Stomach (tissue), 4 donors: Measurements from ENCODE around the gene PPP1R15A.

Source experiments
- POLR2A ChIP-seq, 4 donors: fragments of 450-650 bp; IDR thresholded peaks; one replicate each; pipeline ENCODE4 v1.6.1; 2016; ENCODE audit warnings: antibody characterized with exemption in 4 of 4, control low read depth in 2 of 4, mild to moderate bottlenecking in 1 of 4, moderate library complexity in 1 of 4
- POLR2AphosphoS5 ChIP-seq, 3 donors: sonication (generic); formaldehyde crosslinking; IDR thresholded peaks; one replicate each; pipeline ENCODE4 v1.6.1; 2016; ENCODE audit warnings: antibody characterized with exemption in 3 of 3

- no peak for TF ChIP-seq POLR2A (IDR thresholded peaks at IDR 0.05)
- no peak for TF ChIP-seq POLR2AphosphoS5 (IDR thresholded peaks at IDR 0.05)
Observed at GRCh38 chr19:48922548-48923490, 50.6 kb downstream of the PPP1R15A start.
